K562 (cell line): ENCODE data around the gene ATRAID. TPM values are rescaled to one million over a fixed set of nuclear protein-coding genes. Genes with fewer than 3 reads are reported as not detected.
A peak's percentile ranks its signal among the peaks of the same experiment; 100 is the strongest.

Experiments used
- ATAC-seq: fragments of 200-7000 bp; cut with Tn5 transposase; 3 replicates; pipeline ENCODE4 v1.9.1; 2020; ENCODE audit warnings: moderate library complexity
- BruUV-seq: library from RNA; stranded (reverse); fragments of 400-500 nt; replicated peaks from 2 replicates; lab custom pipeline; 2021; lab: Mats Ljungman, UMichigan
- CTCF ChIA-PET: fragments of 300-600 bp; formaldehyde crosslinking; extraction: SDS; loops from one replicate; lab custom pipeline; 2021; ENCODE audit warnings: low intra/inter-chr PET ratio; lab: Yijun Ruan, JAX
- POLR2A ChIA-PET: fragments of 300-600, 350-650 bp; sonication (Branson Sonifier 250); formaldehyde crosslinking; extraction: SDS; loops from one replicate; lab custom pipeline; 2021; ENCODE audit warnings: antibody characterized with exemption, inconsistent platforms; lab: Yijun Ruan, JAX
- DNase-seq, 4 experiments: peaks; one replicate each; pipeline versions ENCODE4 v3.0.0 to v3.0.0-alpha.2; 2011 to 2018; ENCODE audit warnings: low spot score in 3 of 4, mixed read lengths in 3 of 4; ENCODE audit errors: extremely low read depth in 1 of 4
- FAIRE-seq: peaks from 2 replicates; lab custom pipeline; 2011; peaks lifted over from hg19 to GRCh38; lab: Jason Lieb, UNC
- H2AFZ ChIP-seq: 2 replicates; pipeline ENCODE4 v1.6.0; 2011; ENCODE audit warnings: low read depth, low read length, control low read depth, inconsistent platforms
- H3K27ac ChIP-seq: fragments of 200-600 bp; 3 replicates; pipeline ENCODE4 v1.8.0; 2011; ENCODE audit warnings: low read depth, mild to moderate bottlenecking, control low read depth, inconsistent platforms, low read length, moderate library complexity, mixed read lengths; ENCODE audit errors: extremely low read depth
- H3K27me3 ChIP-seq, 2 experiments: fragments of 300-600 bp in 1 of 2; 2 replicates in 1 of 2; 3 replicates in 1 of 2; pipeline versions ENCODE4 v1.6.0 to v1.8.0; 2011; ENCODE audit warnings: inconsistent platforms in 2 of 2, low read length in 2 of 2, mild to moderate bottlenecking in 1 of 2, mixed read lengths in 1 of 2, moderate library complexity in 1 of 2; ENCODE audit not compliant: control insufficient read depth in 2 of 2, insufficient read depth in 2 of 2
- H3K36me3 ChIP-seq: fragments of 300-600 bp; 3 replicates; pipeline ENCODE4 v1.8.0; 2011; ENCODE audit warnings: mild to moderate bottlenecking, low read length, inconsistent platforms; ENCODE audit not compliant: control insufficient read depth, insufficient read depth
- H3K4me1 ChIP-seq, 2 experiments: fragments of 200-600 bp in 1 of 2; replicated peaks in 1 of 2; 2 replicates in 1 of 2; 3 replicates in 1 of 2; pipeline versions ENCODE4 v1.5.1 to v1.8.0; 2011; ENCODE audit warnings: inconsistent platforms in 2 of 2, low read length in 2 of 2, mild to moderate bottlenecking in 1 of 2, mixed read lengths in 1 of 2, moderate library complexity in 1 of 2; ENCODE audit not compliant: control insufficient read depth in 2 of 2, insufficient read depth in 2 of 2
- H3K4me2 ChIP-seq: 2 replicates; pipeline ENCODE4 v1.6.1; 2011; ENCODE audit warnings: low read length, control low read depth, inconsistent platforms, mixed read lengths; ENCODE audit not compliant: insufficient read depth
- H3K4me3 ChIP-seq: fragments of 200-600 bp; sonication (generic), shearing (Covaris generic); 2 replicates; pipeline ENCODE4 v1.5.1; 2016; ENCODE audit warnings: control low read depth, inconsistent platforms
- H3K79me2 ChIP-seq: fragments of 200-600 bp; 3 replicates; pipeline ENCODE4 v1.8.0; 2011; ENCODE audit warnings: low read length, inconsistent platforms; ENCODE audit not compliant: control insufficient read depth, insufficient read depth
- H3K9ac ChIP-seq, 2 experiments: 2 replicates each; pipeline versions ENCODE4 v1.6.0 to v1.6.1; 2011; ENCODE audit warnings: low read depth in 2 of 2, low read length in 2 of 2, control low read depth in 1 of 2, inconsistent platforms in 1 of 2, mild to moderate bottlenecking in 1 of 2, mixed read lengths in 1 of 2; ENCODE audit not compliant: insufficient read depth in 1 of 2
- H3K9me1 ChIP-seq: one replicate; pipeline ENCODE4 v1.6.0; 2011; ENCODE audit warnings: inconsistent platforms, mild to moderate bottlenecking, low read length, moderate library complexity; ENCODE audit not compliant: control insufficient read depth, insufficient read depth
- H3K9me3 ChIP-seq: replicated peaks from 2 replicates; pipeline ENCODE4 v1.5.1; 2011; ENCODE audit warnings: low read depth, low read length, inconsistent platforms; ENCODE audit not compliant: control insufficient read depth, insufficient read depth
- H4K20me1 ChIP-seq: replicated peaks from 2 replicates; pipeline ENCODE4 v1.6.1; 2011; ENCODE audit warnings: low read length, inconsistent platforms, mixed read lengths; ENCODE audit not compliant: control insufficient read depth, insufficient read depth
- EHMT2 ChIP-seq: fragments of 450-650 bp; IDR thresholded peaks from 2 replicates; pipeline ENCODE4 v1.6.1; 2018; ENCODE audit warnings: antibody characterized with exemption
- RFX1 ChIP-seq: fragments of 450-650 bp; IDR thresholded peaks from 2 replicates; pipeline ENCODE4 v1.6.1; 2016; ENCODE audit warnings: mild to moderate bottlenecking, moderate library complexity
- SOX6 ChIP-seq: fragments of 450-650 bp; IDR thresholded peaks from 2 replicates; pipeline ENCODE4 v1.6.1; 2014; ENCODE audit warnings: mild to moderate bottlenecking
- TAF7 ChIP-seq: fragments of 450-650 bp; IDR thresholded peaks from 2 replicates; pipeline ENCODE4 v1.6.1; 2016; ENCODE audit warnings: missing genetic modification characterization, missing compliant biosample characterization
- XRCC4 ChIP-seq: IDR thresholded peaks from one replicate; pipeline ENCODE4 v1.6.1; 2011; ENCODE audit not compliant: insufficient read depth, insufficient read length; ENCODE audit errors: extremely low read depth
- ZBED1 ChIP-seq: IDR thresholded peaks from 2 replicates; pipeline ENCODE4 v1.6.1; 2014
- WGBS: fragments of 100-300 bp; shearing (Covaris generic); methylation state at CpG from one replicate; pipeline ENCODE4 v1.1.6; 2016; ENCODE audit warnings: low coverage, mixed read lengths; ENCODE audit not compliant: insufficient coverage; ENCODE audit errors: missing lambda C conversion rate; 5-methylcytosine and 5-hydroxymethylcytosine counted together
- in situ Hi-C: fragments of 300-500 bp; cut with MboI; formaldehyde crosslinking; loops from 4 replicates; pipeline ENCODE4 v1.15.0; 2018; ENCODE audit warnings: inconsistent platforms, mixed read lengths
- intact Hi-C: fragments of 100-400 bp; cut with micrococcal nuclease; formaldehyde crosslinking; loops from 2 replicates; pipeline ENCODE4 v1.14.2; 2022
- polyA plus RNA-seq, 8 experiments: library from polyadenylated mRNA; depleted of rRNA in 4 of 8; stranded (reverse) in 5 of 8; unstranded in 3 of 8; fragments of >200 nt; fragmentation: Nextera tagmentation in 2 of 8; fragmentation: Illumina TruSeq in 1 of 8; extraction: Ambion mirVana in 2 of 8; extraction: Trizol in 1 of 8; gene quantifications; 2 replicates each; pipeline versions ENCODE4 v1.2.1 to v1.2.3, GENCODE V29; 2011 to 2014; ENCODE audit warnings: inconsistent platforms in 1 of 8, missing spikeins in 1 of 8
- total RNA-seq, 7 experiments: library from RNA; depleted of rRNA in 6 of 7; stranded (reverse); fragments of >200 nt in 6 of 7; fragmentation: Illumina TruSeq in 2 of 7; extraction: Trizol in 2 of 7; gene quantifications; 2 replicates each; pipeline versions ENCODE4 v1.2.1 to v1.2.3, GENCODE V29; 2011 to 2021; ENCODE audit warnings: low replicate concordance in 1 of 7
- TF ChIP-seq, protein P1 (sequence below): fragments of 250-450 bp; sonication (Bioruptor Pico); IDR thresholded peaks from 2 replicates; pipeline ENCODE4 v1.9.0; 2021; ENCODE audit warnings: mild to moderate bottlenecking, inconsistent platforms
- TF ChIP-seq, protein P2 (sequence below): fragments of 250-450 bp; sonication (Bioruptor Pico); IDR thresholded peaks from 2 replicates; pipeline ENCODE4 v1.8.0; 2022; ENCODE audit warnings: moderate library complexity, mild to moderate bottlenecking, inconsistent platforms
- TF ChIP-seq, protein P3 (sequence below), 2 experiments: fragments of 250-450 bp in 1 of 2; fragments of 450-650 bp in 1 of 2; sonication (Bioruptor Pico) in 1 of 2; IDR thresholded peaks; 2 replicates each; pipeline versions ENCODE4 v1.6.1 to v1.8.0; 2016 to 2021; ENCODE audit warnings: mild to moderate bottlenecking in 2 of 2, moderate library complexity in 2 of 2, missing compliant biosample characterization in 1 of 2, missing genetic modification characterization in 1 of 2
- TF ChIP-seq, protein P4 (sequence below): fragments of 450-650 bp; conservative IDR thresholded peaks from 2 replicates; pipeline ENCODE4 v1.6.1; 2016; ENCODE audit warnings: missing genetic modification characterization, low read depth, mild to moderate bottlenecking, missing compliant biosample characterization, moderate library complexity
- TF ChIP-seq, protein P5 (sequence below): fragments of 450-650 bp; conservative IDR thresholded peaks from 2 replicates; pipeline ENCODE4 v1.6.1; 2016; ENCODE audit warnings: missing genetic modification characterization, low read depth, mild to moderate bottlenecking, control low read depth, missing compliant biosample characterization

Gene ATRAID
- total and polyA plus RNA-seq, 9 of the 15 experiments (the other 6 are each of a cell fraction or from before 2014, with no cell fraction given), result 70.2 to 187 (median 108) TPM

DNA sequence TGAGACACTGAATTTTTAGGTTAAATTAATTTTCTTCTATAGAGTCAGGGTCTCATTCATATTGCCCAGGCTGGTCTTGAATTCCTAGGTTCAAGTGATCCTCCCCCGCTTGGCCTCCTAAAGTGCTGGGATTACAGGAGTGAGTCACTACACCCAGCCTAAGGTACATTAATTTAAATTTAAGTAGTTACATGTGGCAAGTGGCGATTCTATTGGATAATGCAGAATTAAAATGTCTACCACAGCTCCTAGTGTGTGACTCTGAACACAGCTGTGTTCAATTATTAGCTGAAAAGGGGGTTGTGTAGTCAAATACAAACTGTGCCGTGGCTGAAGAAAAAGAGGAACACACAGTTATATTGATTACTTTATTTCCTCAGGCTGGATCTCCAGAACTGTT lies 3.1 kb downstream of the ATRAID start (continued):
- TF ChIP-seq, protein P1, sequence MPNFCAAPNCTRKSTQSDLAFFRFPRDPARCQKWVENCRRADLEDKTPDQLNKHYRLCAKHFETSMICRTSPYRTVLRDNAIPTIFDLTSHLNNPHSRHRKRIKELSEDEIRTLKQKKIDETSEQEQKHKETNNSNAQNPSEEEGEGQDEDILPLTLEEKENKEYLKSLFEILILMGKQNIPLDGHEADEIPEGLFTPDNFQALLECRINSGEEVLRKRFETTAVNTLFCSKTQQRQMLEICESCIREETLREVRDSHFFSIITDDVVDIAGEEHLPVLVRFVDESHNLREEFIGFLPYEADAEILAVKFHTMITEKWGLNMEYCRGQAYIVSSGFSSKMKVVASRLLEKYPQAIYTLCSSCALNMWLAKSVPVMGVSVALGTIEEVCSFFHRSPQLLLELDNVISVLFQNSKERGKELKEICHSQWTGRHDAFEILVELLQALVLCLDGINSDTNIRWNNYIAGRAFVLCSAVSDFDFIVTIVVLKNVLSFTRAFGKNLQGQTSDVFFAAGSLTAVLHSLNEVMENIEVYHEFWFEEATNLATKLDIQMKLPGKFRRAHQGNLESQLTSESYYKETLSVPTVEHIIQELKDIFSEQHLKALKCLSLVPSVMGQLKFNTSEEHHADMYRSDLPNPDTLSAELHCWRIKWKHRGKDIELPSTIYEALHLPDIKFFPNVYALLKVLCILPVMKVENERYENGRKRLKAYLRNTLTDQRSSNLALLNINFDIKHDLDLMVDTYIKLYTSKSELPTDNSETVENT (CRISPR knock-in tag), result no peak
- no peak for TF ChIP-seq ZBED1
- TF ChIP-seq, protein P2, sequence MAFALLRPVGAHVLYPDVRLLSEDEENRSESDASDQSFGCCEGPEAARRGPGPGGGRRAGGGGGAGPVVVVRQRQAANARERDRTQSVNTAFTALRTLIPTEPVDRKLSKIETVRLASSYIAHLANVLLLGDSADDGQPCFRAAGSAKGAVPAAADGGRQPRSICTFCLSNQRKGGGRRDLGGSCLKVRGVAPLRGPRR (CRISPR knock-in tag), result no peak
- no peak for TF ChIP-seq SOX6
- TF ChIP-seq XRCC4, result no peak
- TF ChIP-seq, protein P3, sequence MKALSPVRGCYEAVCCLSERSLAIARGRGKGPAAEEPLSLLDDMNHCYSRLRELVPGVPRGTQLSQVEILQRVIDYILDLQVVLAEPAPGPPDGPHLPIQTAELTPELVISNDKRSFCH (CRISPR knock-in tag; IDR thresholded peaks at IDR 0.05), result no peak
- TF ChIP-seq, protein P3 (tag; IDR thresholded peaks at IDR 0.05), result no peak

DNA sequence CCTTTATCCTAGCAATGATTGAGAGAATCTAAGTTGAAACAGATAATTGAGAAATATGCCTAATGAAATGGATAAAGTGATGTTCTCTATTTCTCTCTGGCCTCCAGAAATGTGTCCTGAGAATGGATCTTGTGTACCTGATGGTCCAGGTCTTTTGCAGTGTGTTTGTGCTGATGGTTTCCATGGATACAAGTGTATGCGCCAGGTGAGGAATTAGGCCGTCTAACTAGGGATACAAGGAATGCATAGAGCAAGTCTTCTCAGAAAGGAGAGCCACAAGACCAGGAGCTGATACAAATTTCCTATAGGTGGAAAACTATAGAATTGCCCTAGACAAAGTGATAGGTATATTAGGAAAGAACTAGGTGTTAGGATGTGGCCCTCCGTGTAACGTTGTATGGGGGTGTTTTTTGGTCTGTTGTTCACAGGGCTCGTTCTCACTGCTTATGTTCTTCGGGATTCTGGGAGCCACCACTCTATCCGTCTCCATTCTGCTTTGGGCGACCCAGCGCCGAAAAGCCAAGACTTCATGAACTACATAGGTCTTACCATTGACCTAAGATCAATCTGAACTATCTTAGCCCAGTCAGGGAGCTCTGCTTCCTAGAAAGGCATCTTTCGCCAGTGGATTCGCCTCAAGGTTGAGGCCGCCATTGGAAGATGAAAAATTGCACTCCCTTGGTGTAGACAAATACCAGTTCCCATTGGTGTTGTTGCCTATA lies 4.7 kb downstream of the ATRAID start:
- H3K4me1 ChIP-seq, result peaks cover 22 to 25% of the 10 kb centered on the region in 2 experiments
- ATAC-seq (no peak), FAIRE-seq (no peak), DNase-seq (no peak)
- peak overlapping the region; percentile 65 for H3K4me3 ChIP-seq
- peak overlapping the region; percentile 91 for H3K27ac ChIP-seq
- no peaks in the 10 kb centered on the region for H4K20me1 ChIP-seq
- TF ChIP-seq, protein P3 (CRISPR knock-in tag; IDR thresholded peaks at IDR 0.05), result no peak
- TF ChIP-seq, protein P3 (tag; IDR thresholded peaks at IDR 0.05), result no peak
- TF ChIP-seq TAF7 (tag) (0 out of 2 replicates have a peak, but pooled peaks have one; percentile 24), RFX1 (peak; percentile 67), EHMT2 (0 out of 2 replicates have a peak, but pooled peaks have one; percentile 17)
- TF ChIP-seq, protein P4, sequence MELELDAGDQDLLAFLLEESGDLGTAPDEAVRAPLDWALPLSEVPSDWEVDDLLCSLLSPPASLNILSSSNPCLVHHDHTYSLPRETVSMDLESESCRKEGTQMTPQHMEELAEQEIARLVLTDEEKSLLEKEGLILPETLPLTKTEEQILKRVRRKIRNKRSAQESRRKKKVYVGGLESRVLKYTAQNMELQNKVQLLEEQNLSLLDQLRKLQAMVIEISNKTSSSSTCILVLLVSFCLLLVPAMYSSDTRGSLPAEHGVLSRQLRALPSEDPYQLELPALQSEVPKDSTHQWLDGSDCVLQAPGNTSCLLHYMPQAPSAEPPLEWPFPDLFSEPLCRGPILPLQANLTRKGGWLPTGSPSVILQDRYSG (tag), result 0 out of 2 replicates have a peak, but pooled peaks have one; percentile 31
- TF ChIP-seq, protein P5, sequence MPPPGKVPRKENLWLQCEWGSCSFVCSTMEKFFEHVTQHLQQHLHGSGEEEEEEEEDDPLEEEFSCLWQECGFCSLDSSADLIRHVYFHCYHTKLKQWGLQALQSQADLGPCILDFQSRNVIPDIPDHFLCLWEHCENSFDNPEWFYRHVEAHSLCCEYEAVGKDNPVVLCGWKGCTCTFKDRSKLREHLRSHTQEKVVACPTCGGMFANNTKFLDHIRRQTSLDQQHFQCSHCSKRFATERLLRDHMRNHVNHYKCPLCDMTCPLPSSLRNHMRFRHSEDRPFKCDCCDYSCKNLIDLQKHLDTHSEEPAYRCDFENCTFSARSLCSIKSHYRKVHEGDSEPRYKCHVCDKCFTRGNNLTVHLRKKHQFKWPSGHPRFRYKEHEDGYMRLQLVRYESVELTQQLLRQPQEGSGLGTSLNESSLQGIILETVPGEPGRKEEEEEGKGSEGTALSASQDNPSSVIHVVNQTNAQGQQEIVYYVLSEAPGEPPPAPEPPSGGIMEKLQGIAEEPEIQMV (tag), result 0 out of 2 replicates have a peak, but pooled peaks have one; percentile 4
- TSS peak; percentile 77 for BruUV-seq
- H3K36me3 ChIP-seq, result peaks cover 61% of the 10 kb centered on the region
- H3K9me3 ChIP-seq, result no peaks in the 10 kb centered on the region
- H3K27me3 ChIP-seq, result no peaks in the 10 kb centered on the region
- ChIA-PET CTCF (no interaction called here), POLR2A (interaction anchor here (0.5 to 2.9 kb wide), 7 partner anchors 16 to 228 kb away, joined by 3 to 12 read pairs (median 3); no protein-coding TSS in a partner anchor)
- H2AFZ ChIP-seq, result peak overlapping the region; percentile 86
- peak overlapping the region; percentile 94 to 100 for H3K9ac ChIP-seq
- H3K9me1 ChIP-seq, result no peaks in the 10 kb centered on the region
- intact Hi-C loops, result no loop called here
- in situ Hi-C loops, result no loop called here
- WGBS, result 63% methylated on average over 13 of the region's 13 CpGs
- peaks cover 56% of the 10 kb centered on the region for H3K79me2 ChIP-seq
- peak overlapping the region; percentile 81 for H3K4me2 ChIP-seq
